Measurements from ENCODE around the gene ZNF823. TPM values are rescaled to one million over a fixed set of nuclear protein-coding genes. Genes with fewer than 3 reads are reported as not detected.

Gene ZNF823
- total and polyA plus RNA-seq, 2 donors, result 5.6 to 8.6 TPM

GRCh38 chr19:11710313-11710712 is 28.4 kb downstream of the ZNF823 start:
- Histone ChIP-seq H3K4me1 (ENCODE audit: control insufficient read depth in 2 of 2, insufficient read depth in 2 of 2, low read length in 2 of 2) (no peaks in the 10 kb centered on the region), H3K4me3 (ENCODE audit: low read length in 2 of 2) (no peak overlapping the region)
- 86% methylated on average over 10 of the region's 10 CpGs for WGBS

DNA sequence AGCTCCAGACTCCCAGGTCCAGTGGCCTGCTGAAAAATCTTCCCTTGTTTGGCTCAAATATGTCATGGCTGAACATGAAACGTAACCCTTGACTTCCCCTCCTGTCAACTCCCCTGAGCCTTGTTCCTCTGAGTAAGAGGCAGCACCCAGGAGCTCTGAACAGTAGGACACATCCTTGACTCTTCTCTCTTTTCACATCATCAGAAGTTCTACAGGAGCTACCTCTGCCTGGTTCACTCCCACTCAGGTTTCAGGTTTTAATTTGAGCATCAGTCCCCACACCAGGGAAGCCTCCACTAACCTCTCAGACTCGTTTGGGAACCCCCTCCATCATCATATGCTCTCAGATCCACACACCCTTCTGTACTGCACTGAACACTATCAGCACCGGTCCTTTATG is 30.3 kb downstream of the ZNF823 start:
- Histone ChIP-seq H3K9me3 (ENCODE audit: control insufficient read depth in 2 of 2, insufficient read depth in 1 of 2, low read length in 1 of 2) (peaks cover 0 to 6% of the 10 kb centered on the region in 2 donors), H3K36me3 (ENCODE audit: control insufficient read depth in 2 of 2, insufficient read depth in 2 of 2, low read length in 1 of 2) (no peaks in the 10 kb centered on the region), H3K4me3 (ENCODE audit: low read length in 2 of 2) (no peak overlapping the region), H3K27ac (ENCODE audit: low read depth in 1 of 2, low read length in 1 of 2) (no peak overlapping the region), H3K27me3 (ENCODE audit: control insufficient read depth in 2 of 2, insufficient read depth in 1 of 2, low read length in 1 of 2) (no peaks in the 10 kb centered on the region), H3K4me1 (ENCODE audit: control insufficient read depth in 2 of 2, insufficient read depth in 2 of 2, low read length in 2 of 2) (no peaks in the 10 kb centered on the region)
- DNase-seq (ENCODE audit: low read depth in 6 of 9, low spot score in 9 of 9), result no peak
- 86% methylated on average over 3 of the region's 3 CpGs for WGBS

More at GRCh38 chr19:11710313-11710712, 28.4 kb downstream of the ZNF823 start:
- H3K9me3 ChIP-seq (ENCODE audit: control insufficient read depth in 2 of 2, insufficient read depth in 1 of 2, low read length in 1 of 2), result peaks cover 0 to 6% of the 10 kb centered on the region in 2 donors
- H3K36me3 ChIP-seq (ENCODE audit: control insufficient read depth in 2 of 2, insufficient read depth in 2 of 2, low read length in 1 of 2), result no peaks in the 10 kb centered on the region
- no peaks in the 10 kb centered on the region for H3K27me3 ChIP-seq (ENCODE audit: control insufficient read depth in 2 of 2, insufficient read depth in 1 of 2, low read length in 1 of 2)
- no peak overlapping the region for H3K27ac ChIP-seq (ENCODE audit: low read depth in 1 of 2, low read length in 1 of 2)
- DNase-seq (ENCODE audit: low read depth in 6 of 9, low spot score in 9 of 9), result no peak

GRCh38 chr19:11705474-11705873 is 33.3 kb downstream of the ZNF823 start:
- no peak for DNase-seq (ENCODE audit: low read depth in 6 of 9, low spot score in 9 of 9)
- H3K4me3 ChIP-seq (ENCODE audit: low read length in 2 of 2), result no peak overlapping the region
- no peaks in the 10 kb centered on the region for H3K4me1 ChIP-seq (ENCODE audit: control insufficient read depth in 2 of 2, insufficient read depth in 2 of 2, low read length in 2 of 2)
- no peak overlapping the region for H3K27ac ChIP-seq (ENCODE audit: low read depth in 1 of 2, low read length in 1 of 2)
- no peaks in the 10 kb centered on the region for H3K36me3 ChIP-seq (ENCODE audit: control insufficient read depth in 2 of 2, insufficient read depth in 2 of 2, low read length in 1 of 2)
- H3K27me3 ChIP-seq (ENCODE audit: control insufficient read depth in 2 of 2, insufficient read depth in 1 of 2, low read length in 1 of 2), result no peaks in the 10 kb centered on the region
- H3K9me3 ChIP-seq (ENCODE audit: control insufficient read depth in 2 of 2, insufficient read depth in 1 of 2, low read length in 1 of 2), result peaks cover 0 to 3% of the 10 kb centered on the region in 2 donors
- WGBS, result 94% methylated on average over 3 of the region's 3 CpGs

DNA sequence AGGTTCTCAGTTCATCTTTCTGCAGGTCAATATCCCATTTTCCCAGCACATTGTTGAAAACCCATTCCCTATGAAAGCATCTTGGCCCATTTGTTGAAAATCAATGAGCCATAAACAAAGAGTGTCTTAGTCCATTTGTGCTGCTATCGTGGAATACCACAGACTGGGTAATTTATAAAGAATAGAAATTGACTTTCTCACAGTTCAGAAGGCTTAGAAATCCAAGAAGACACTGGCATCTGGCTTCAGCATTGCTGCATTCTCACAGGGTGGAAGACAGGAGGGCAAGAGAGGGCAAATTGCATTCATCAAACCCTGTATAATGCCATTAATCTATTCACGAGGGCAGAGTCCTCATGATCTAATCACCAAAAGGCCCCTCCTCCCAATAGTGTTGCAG is 34.1 kb downstream of the ZNF823 start:
- no peak overlapping the region for H3K27ac ChIP-seq (ENCODE audit: low read depth in 1 of 2, low read length in 1 of 2)
- 91% methylated on average over 2 of the region's 2 CpGs for WGBS
- DNase-seq (ENCODE audit: low read depth in 6 of 9, low spot score in 9 of 9), result no peak
- no peaks in the 10 kb centered on the region for H3K27me3 ChIP-seq (ENCODE audit: control insufficient read depth in 2 of 2, insufficient read depth in 1 of 2, low read length in 1 of 2)
- no peak overlapping the region for H3K4me3 ChIP-seq (ENCODE audit: low read length in 2 of 2)
- peaks cover 0 to 1% of the 10 kb centered on the region in 2 donors for H3K9me3 ChIP-seq (ENCODE audit: control insufficient read depth in 2 of 2, insufficient read depth in 1 of 2, low read length in 1 of 2)
- H3K4me1 ChIP-seq (ENCODE audit: control insufficient read depth in 2 of 2, insufficient read depth in 2 of 2, low read length in 2 of 2), result no peaks in the 10 kb centered on the region
- H3K36me3 ChIP-seq (ENCODE audit: control insufficient read depth in 2 of 2, insufficient read depth in 2 of 2, low read length in 1 of 2), result no peaks in the 10 kb centered on the region

- H3K9me3 ChIP-seq (ENCODE audit: control insufficient read depth in 2 of 2, insufficient read depth in 1 of 2, low read length in 1 of 2), result peaks cover 0 to under 1% of the 10 kb centered on the region in 2 donors
- no peak overlapping the region for H3K27ac ChIP-seq (ENCODE audit: low read depth in 1 of 2, low read length in 1 of 2)
- WGBS, result 80% methylated on average over 6 of the region's 6 CpGs
- H3K27me3 ChIP-seq (ENCODE audit: control insufficient read depth in 2 of 2, insufficient read depth in 1 of 2, low read length in 1 of 2), result no peaks in the 10 kb centered on the region
- peak in 6 of 9 donors; percentile 29 to 62 (median 44) for DNase-seq (ENCODE audit: low read depth in 6 of 9, low spot score in 9 of 9)
- H3K36me3 ChIP-seq (ENCODE audit: control insufficient read depth in 2 of 2, insufficient read depth in 2 of 2, low read length in 1 of 2), result no peaks in the 10 kb centered on the region
- peaks cover 7 to 19% of the 10 kb centered on the region in 2 donors for H3K4me1 ChIP-seq (ENCODE audit: control insufficient read depth in 2 of 2, insufficient read depth in 2 of 2, low read length in 2 of 2)
- H3K4me3 ChIP-seq (ENCODE audit: low read length in 2 of 2), result no peak overlapping the region
Measured at GRCh38 chr19:11699931-11700794, 38.6 kb downstream of the ZNF823 start.

- H3K4me1 ChIP-seq (ENCODE audit: control insufficient read depth in 2 of 2, insufficient read depth in 2 of 2, low read length in 2 of 2), result peaks cover 15 to 32% of the 10 kb centered on the region in 2 donors
- DNase-seq (ENCODE audit: low read depth in 6 of 9, low spot score in 9 of 9), result no peak
- no peaks in the 10 kb centered on the region for H3K36me3 ChIP-seq (ENCODE audit: control insufficient read depth in 2 of 2, insufficient read depth in 2 of 2, low read length in 1 of 2)
- no peak overlapping the region for H3K27ac ChIP-seq (ENCODE audit: low read depth in 1 of 2, low read length in 1 of 2)
- WGBS, result over 99% methylated on average over 6 of the region's 6 CpGs
- H3K27me3 ChIP-seq (ENCODE audit: control insufficient read depth in 2 of 2, insufficient read depth in 1 of 2, low read length in 1 of 2), result peaks cover 0 to 4% of the 10 kb centered on the region in 2 donors
- H3K4me3 ChIP-seq (ENCODE audit: low read length in 2 of 2), result no peak overlapping the region
- H3K9me3 ChIP-seq (ENCODE audit: control insufficient read depth in 2 of 2, insufficient read depth in 1 of 2, low read length in 1 of 2), result peaks cover 0 to 3% of the 10 kb centered on the region in 2 donors
Measured at GRCh38 chr19:11698231-11698630, 40.5 kb downstream of the ZNF823 start.

- no peaks in the 10 kb centered on the region for H3K36me3 ChIP-seq (ENCODE audit: control insufficient read depth in 2 of 2, insufficient read depth in 2 of 2, low read length in 1 of 2)
- peaks cover 0 to 3% of the 10 kb centered on the region in 2 donors for H3K9me3 ChIP-seq (ENCODE audit: control insufficient read depth in 2 of 2, insufficient read depth in 1 of 2, low read length in 1 of 2)
- peak in 4 of 9 donors; percentile 21 to 68 (median 32) for DNase-seq (ENCODE audit: low read depth in 6 of 9, low spot score in 9 of 9)
- peaks cover 15 to 32% of the 10 kb centered on the region in 2 donors for H3K4me1 ChIP-seq (ENCODE audit: control insufficient read depth in 2 of 2, insufficient read depth in 2 of 2, low read length in 2 of 2)
- peaks cover 0 to 4% of the 10 kb centered on the region in 2 donors for H3K27me3 ChIP-seq (ENCODE audit: control insufficient read depth in 2 of 2, insufficient read depth in 1 of 2, low read length in 1 of 2)
- peak overlapping the region in 1 of 2 donors; percentile 66 for H3K27ac ChIP-seq (ENCODE audit: low read depth in 1 of 2, low read length in 1 of 2)
- WGBS, result 28% methylated on average over 6 of the region's 6 CpGs
- H3K4me3 ChIP-seq (ENCODE audit: low read length in 2 of 2), result no peak overlapping the region
Measured at GRCh38 chr19:11697284-11697855, 41.4 kb downstream of the ZNF823 start.

- H3K9me3 ChIP-seq (ENCODE audit: control insufficient read depth in 2 of 2, insufficient read depth in 1 of 2, low read length in 1 of 2), result peaks cover 0 to 3% of the 10 kb centered on the region in 2 donors
- peak overlapping the region in 1 of 2 donors; percentile 45 for H3K27ac ChIP-seq (ENCODE audit: low read depth in 1 of 2, low read length in 1 of 2)
- 7% methylated on average over 61 of the region's 61 CpGs for WGBS
- H3K4me3 ChIP-seq (ENCODE audit: low read length in 2 of 2), result peak overlapping the region; percentile 56 to 63
- DNase-seq (ENCODE audit: low read depth in 6 of 9, low spot score in 9 of 9), result peak; percentile 85 to 97 (median 93)
- H3K36me3 ChIP-seq (ENCODE audit: control insufficient read depth in 2 of 2, insufficient read depth in 2 of 2, low read length in 1 of 2), result no peaks in the 10 kb centered on the region
- H3K27me3 ChIP-seq (ENCODE audit: control insufficient read depth in 2 of 2, insufficient read depth in 1 of 2, low read length in 1 of 2), result peaks cover 0 to 4% of the 10 kb centered on the region in 2 donors
- peaks cover 15 to 32% of the 10 kb centered on the region in 2 donors for H3K4me1 ChIP-seq (ENCODE audit: control insufficient read depth in 2 of 2, insufficient read depth in 2 of 2, low read length in 2 of 2)
Measured at GRCh38 chr19:11694533-11695439, 44.0 kb downstream of the ZNF823 start.
